Ovary (tissue), 9 donors: ENCODE data around the gene COL18A1. TPM values are rescaled to one million over a fixed set of nuclear protein-coding genes. Genes with fewer than 3 reads are reported as not detected.

Experiments used
- DNase-seq, 5 donors: peaks; one replicate each; pipeline ENCODE4 v3.0.0-alpha.2; 2019 to 2020
- H3K27ac ChIP-seq, 2 donors: fragments of 200-600 bp; one replicate each; pipeline versions ENCODE4 v1.5.1 to v1.8.0; 2019 to 2022
- H3K27me3 ChIP-seq: fragments of 200-600 bp; one replicate; pipeline ENCODE4 v1.8.0; 2022
- H3K36me3 ChIP-seq: fragments of 200-600 bp; sonication (generic); one replicate; pipeline ENCODE4 v1.5.1; 2019
- H3K4me1 ChIP-seq: one replicate; pipeline ENCODE4 v1.8.1; 2013; ENCODE audit warnings: mild to moderate bottlenecking, moderate library complexity; ENCODE audit not compliant: insufficient read depth
- H3K4me3 ChIP-seq: fragments of 200-600 bp; sonication (generic); one replicate; pipeline ENCODE4 v1.5.1; 2017
- H3K9me3 ChIP-seq, 2 donors: fragments of 200-600 bp in 1 of 2; sonication (generic) in 1 of 2; one replicate each; pipeline versions ENCODE4 v1.5.1 to v1.8.1; 2013 to 2019; ENCODE audit warnings: mild to moderate bottlenecking in 1 of 2, moderate library complexity in 1 of 2
- CTCF ChIP-seq, 3 donors: fragments of 450-650 bp in 2 of 3; fragments of 200-600 bp in 1 of 3; IDR thresholded peaks; one replicate each; pipeline versions ENCODE4 v1.5.1 to v1.8.0; 2016 to 2022; ENCODE audit warnings: antibody characterized with exemption in 3 of 3, mild to moderate bottlenecking in 1 of 3
- EP300 ChIP-seq: sonication (generic); formaldehyde crosslinking; IDR thresholded peaks from one replicate; pipeline ENCODE4 v1.6.1; 2017; ENCODE audit warnings: antibody characterized with exemption
- POLR2A ChIP-seq: fragments of 450-650 bp; IDR thresholded peaks from one replicate; pipeline ENCODE4 v1.6.1; 2017; ENCODE audit warnings: antibody characterized with exemption, mild to moderate bottlenecking, moderate library complexity
- WGBS, 3 donors: extraction: QIAGEN DNeasy Blood & Tissue Kit in 1 of 3; methylation state at CpG; one replicate each; pipeline versions ENCODE4 v1.1.5 to v1.1.7; 2013 to 2017; 5-methylcytosine and 5-hydroxymethylcytosine counted together
- intact Hi-C, 4 donors: fragments of 100-400 bp; cut with DNase I; formaldehyde crosslinking; loops; one replicate each; pipeline versions ENCODE4 v1.11.0 to v1.15.1; 2022 to 2023
- polyA plus RNA-seq, 2 donors: library from polyadenylated mRNA; stranded (reverse); fragments of 200-250 nt in 1 of 2; fragments of 350-450 nt in 1 of 2; fragmentation: Illumina TruSeq in 1 of 2; extraction: RNeasy Lipid Tissue Mini Kit (QIAGEN cat#74804) in 1 of 2; gene quantifications; one replicate each; pipeline ENCODE4 v1.2.3, GENCODE V29; 2013 to 2014
- total RNA-seq, 7 donors: library from RNA; depleted of rRNA in 2 of 7; stranded (reverse); fragments of >200 nt in 2 of 7; fragmentation: NEBNext Ultra II Directional in 3 of 7; extraction: Animal tissue kit (Norgen Biotek cat#: 25700) in 3 of 7; gene quantifications; one replicate each; pipeline versions ENCODE4 v1.1.0 to v1.2.4, GENCODE V29; 2016 to 2023
- donor health status: DM: no; HTN: no; CAD: no; lungs with moderate emphysema.
- donor health status: DM: no; HTN: no; CAD: no.
- donor health status: Bipolar disorder and iron deficiency.
- donor health status: DM: yes; HTN: yes; CAD: no.
- donor health status: DM: no; HTN: no; CAD: no.
- donor health status: DM: yes; HTN: yes; CAD: no.

COL18A1 gene
- total and polyA plus RNA-seq, 9 donors: 11.1 to 353 (median 268) TPM

- no peak for TF ChIP-seq EP300
- no peak for TF ChIP-seq POLR2A
- no peak for TF ChIP-seq CTCF (IDR thresholded peaks at IDR 0.05)
- Histone ChIP-seq H3K4me1 (peaks cover 40% of the 10 kb centered on the region), H3K4me3 (no peak overlapping the region), H3K27me3 (no peaks in the 10 kb centered on the region), H3K36me3 (no peaks in the 10 kb centered on the region), H3K27ac (peak overlapping the region in 1 of 2 donors; percentile 28), H3K9me3 (no peaks in the 10 kb centered on the region)
- WGBS, 3 donors: 91 to 95% (median 94%) methylated on average over 32 of the region's 32 CpGs
- DNase-seq: no peak
- intact Hi-C loops: loop anchor here in 3 of 4 donors (5.0 to 10.0 kb wide), 3 partner anchors 45 to 295 kb away; no protein-coding TSS in a partner anchor
These were observed 24.5 kb downstream of the COL18A1 start for GRCh38 chr21:45429221-45430175.

- no peaks in the 10 kb centered on the region for H3K36me3 ChIP-seq
- DNase-seq: peak in 2 of 5 donors; percentile 69 to 78
- H3K4me3 ChIP-seq: no peak overlapping the region
- H3K27ac ChIP-seq: peak overlapping the region; percentile 79 to 91
- WGBS, 3 donors: 35 to 41% (median 39%) methylated on average over 36 to 43 of the region's 48 CpGs
- no peaks in the 10 kb centered on the region for H3K9me3 ChIP-seq
- H3K27me3 ChIP-seq: no peaks in the 10 kb centered on the region
- TF ChIP-seq CTCF (IDR thresholded peaks at IDR 0.05) (no peak), POLR2A (no peak), EP300 (no peak)
- peaks cover 42% of the 10 kb centered on the region for H3K4me1 ChIP-seq
- intact Hi-C loops: loop anchor here in 2 of 4 donors (5.0 to 10.0 kb wide), 3 partner anchors 46 to 296 kb away; no protein-coding TSS in a partner anchor
These were observed 25.8 kb downstream of the COL18A1 start for GRCh38 chr21:45430521-45431501.

- Histone ChIP-seq H3K27ac (peak overlapping the region; percentile 79 to 91), H3K9me3 (no peaks in the 10 kb centered on the region), H3K4me1 (peaks cover 42% of the 10 kb centered on the region), H3K36me3 (no peaks in the 10 kb centered on the region), H3K4me3 (no peak overlapping the region), H3K27me3 (no peaks in the 10 kb centered on the region)
- 65 to 66% (median 65%) methylated on average over 16 to 17 of the region's 17 CpGs for WGBS, 3 donors
- TF ChIP-seq EP300 (no peak), CTCF (IDR thresholded peaks at IDR 0.05) (no peak), POLR2A (no peak)
- no peak for DNase-seq
- intact Hi-C loops: loop anchor here in 2 of 4 donors (5.0 to 10.0 kb wide), 3 partner anchors 47 to 297 kb away; no protein-coding TSS in a partner anchor
These were observed 27.0 kb downstream of the COL18A1 start for GRCh38 chr21:45431781-45432572.
